Caco-2 (cell line): Measurements from ENCODE around the gene GABRB1. TPM values are rescaled to one million over a fixed set of nuclear protein-coding genes. Genes with fewer than 3 reads are reported as not detected.

ENCODE experiments used
- BruUV-seq: library from RNA; stranded (reverse); fragments of 400-500 nt; replicated peaks from 2 replicates; lab custom pipeline; 2021; lab: Mats Ljungman, UMichigan
- CTCF ChIA-PET: fragments of 300-600 bp; sonication (Branson Sonifier 250); formaldehyde crosslinking; loops from one replicate; lab custom pipeline; 2022; ENCODE audit warnings: antibody characterized with exemption; lab: Charles Lee
- POLR2A ChIA-PET: fragments of 300-600 bp; sonication (Branson Sonifier 250); formaldehyde crosslinking; loops from one replicate; lab custom pipeline; 2022; ENCODE audit warnings: antibody characterized with exemption; lab: Charles Lee
- DNase-seq, 2 experiments: peaks; one replicate each; pipeline versions ENCODE4 v3.0.0 to v3.0.0-alpha.2; 2020 to 2022
- H3K27me3 ChIP-seq: replicated peaks from 2 replicates; pipeline ENCODE4 v1.6.0; 2011; ENCODE audit warnings: low read length; ENCODE audit not compliant: control insufficient read depth, insufficient read depth
- H3K36me3 ChIP-seq: 2 replicates; pipeline ENCODE4 v1.5.1; 2011; ENCODE audit warnings: low read length; ENCODE audit not compliant: control insufficient read depth, insufficient read depth
- H3K4me1 ChIP-seq: fragments of 250-450 bp; sonication (Bioruptor Pico); 2 replicates; pipeline ENCODE4 v1.5.1; 2020; ENCODE audit warnings: mild to moderate bottlenecking
- H3K4me3 ChIP-seq: 2 replicates; pipeline ENCODE4 v1.5.1; 2011; ENCODE audit warnings: low read depth, mild to moderate bottlenecking, control low read depth, low read length
- H3K9me3 ChIP-seq: fragments of 250-450 bp; sonication (Bioruptor Pico); 2 replicates; pipeline ENCODE4 v1.5.1; 2020; ENCODE audit warnings: mild to moderate bottlenecking, moderate library complexity
- H3K27ac Mint-ChIP-seq: one replicate; pipeline ENCODE4 v1.8.0; 2022; ENCODE audit warnings: mixed read lengths; ENCODE audit not compliant: unreplicated experiment
- H3K27me3 Mint-ChIP-seq: one replicate; pipeline ENCODE4 v1.8.0; 2022; ENCODE audit warnings: mixed read lengths; ENCODE audit not compliant: insufficient read depth, unreplicated experiment
- H3K36me3 Mint-ChIP-seq: one replicate; pipeline ENCODE4 v1.8.0; 2022; ENCODE audit warnings: mild to moderate bottlenecking, mixed read lengths; ENCODE audit not compliant: insufficient read depth, unreplicated experiment
- H3K4me1 Mint-ChIP-seq: one replicate; pipeline ENCODE4 v1.8.0; 2022; ENCODE audit warnings: low read depth, mixed read lengths; ENCODE audit not compliant: unreplicated experiment
- H3K4me3 Mint-ChIP-seq: one replicate; pipeline ENCODE4 v1.8.0; 2022; ENCODE audit warnings: mild to moderate bottlenecking, moderate library complexity, mixed read lengths; ENCODE audit not compliant: unreplicated experiment
- H3K9me3 Mint-ChIP-seq: one replicate; pipeline ENCODE4 v1.8.0; 2022; ENCODE audit warnings: mixed read lengths; ENCODE audit not compliant: unreplicated experiment
- CTCF ChIP-seq, 2 experiments: fragments of 200-600 bp in 1 of 2; IDR thresholded peaks; 1 replicate in 1 of 2; 2 replicates in 1 of 2; pipeline versions ENCODE4 v1.5.1 to v1.8.0; 2011 to 2022; ENCODE audit warnings: antibody characterized with exemption in 1 of 2, control low read depth in 1 of 2, inconsistent platforms in 1 of 2, low read depth in 1 of 2, low read length in 1 of 2, mild to moderate bottlenecking in 1 of 2, moderate library complexity in 1 of 2; ENCODE audit not compliant: insufficient read depth in 1 of 2, severe bottlenecking in 1 of 2, unreplicated experiment in 1 of 2
- intact Hi-C: fragments of 100-400 bp; cut with micrococcal nuclease; formaldehyde crosslinking; loops from one replicate; pipeline ENCODE4 v1.10.0; 2022; ENCODE audit not compliant: unreplicated experiment
- total RNA-seq: library from RNA; stranded (reverse); gene quantifications from 2 replicates; pipeline ENCODE4 v1.2.3, GENCODE V29; 2022

The GABRB1 gene
- total RNA-seq, 1 experiment from 2014 or later: 10.3 TPM

DNA sequence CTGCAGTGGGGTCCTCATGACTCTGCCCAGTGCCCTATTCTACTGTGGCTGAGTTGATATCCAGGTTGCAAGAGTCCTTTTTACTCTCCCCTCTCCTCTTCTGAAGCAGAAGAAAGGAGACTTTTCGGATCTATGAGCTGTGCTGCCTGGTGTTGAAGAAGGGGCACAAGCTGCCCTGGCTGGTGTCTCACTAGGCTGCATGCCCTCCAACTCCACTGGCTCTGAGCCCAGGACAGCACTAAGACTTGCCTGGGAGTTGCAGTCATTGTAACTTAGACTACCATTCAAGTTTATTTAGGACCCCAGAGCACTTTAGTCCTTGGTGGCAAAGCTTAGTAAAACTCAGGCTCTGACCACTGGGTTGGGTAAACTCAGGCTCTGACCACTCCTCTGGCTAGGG, 89.4 kb downstream of the GABRB1 start:
- no peaks in the 10 kb centered on the region for H3K27me3 ChIP-seq
- no peaks in the 10 kb centered on the region for H3K4me1 ChIP-seq
- Mint-ChIP-seq H3K4me1 (no peaks in the 10 kb centered on the region), H3K27ac (no peak overlapping the region), H3K27me3 (no peaks in the 10 kb centered on the region), H3K4me3 (no peak overlapping the region), H3K9me3 (no peaks in the 10 kb centered on the region), H3K36me3 (no peaks in the 10 kb centered on the region)
- intact Hi-C loops: loop anchor here (5.0 kb wide), 2 partner anchors 88 to 188 kb away; partner anchors contain the start of gene GABRB1
- H3K9me3 ChIP-seq: no peaks in the 10 kb centered on the region
- TF ChIP-seq CTCF (IDR thresholded peaks at IDR 0.05; ENCODE audit: insufficient read depth in 1 of 2, low read depth in 1 of 2, low read length in 1 of 2, severe bottlenecking in 1 of 2, unreplicated experiment in 1 of 2): no peak
- POLR2A ChIA-PET: no interaction called here
- CTCF ChIA-PET: no interaction called here
- H3K4me3 ChIP-seq: no peak overlapping the region
- no TSS peak for BruUV-seq
- no peaks in the 10 kb centered on the region for H3K36me3 ChIP-seq
- no peak for DNase-seq

- POLR2A ChIA-PET: no interaction called here
- intact Hi-C loops: loop anchor here (1.0 to 5.0 kb wide), 4 partner anchors 90 to 278 kb away; partner anchors contain the start of gene GABRB1
These were observed 91.4 kb downstream of the GABRB1 start for GRCh38 chr4:47122592-47123291.

DNA sequence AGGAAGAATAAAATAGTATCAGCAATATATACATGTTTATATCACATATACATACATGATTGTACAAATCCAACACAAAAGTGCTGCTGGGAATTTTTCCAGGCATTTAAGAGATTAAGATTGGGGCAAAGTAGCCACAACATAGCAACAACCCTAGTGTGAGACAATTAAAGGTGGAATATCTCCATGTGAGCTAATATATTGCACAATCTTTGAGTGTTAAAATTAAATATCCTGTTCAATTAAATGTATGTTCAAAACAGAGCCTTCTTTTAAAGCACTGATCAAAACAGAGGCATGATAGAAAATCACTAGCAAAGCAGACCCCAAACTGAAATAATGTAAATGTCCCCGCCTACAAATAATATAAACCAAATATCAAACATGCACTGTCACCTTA, 97.6 kb downstream of the GABRB1 start:
- H3K27me3 Mint-ChIP-seq: no peaks in the 10 kb centered on the region
- no peak for TF ChIP-seq CTCF (IDR thresholded peaks at IDR 0.05; ENCODE audit: insufficient read depth in 1 of 2, low read depth in 1 of 2, low read length in 1 of 2, severe bottlenecking in 1 of 2, unreplicated experiment in 1 of 2)
- no peaks in the 10 kb centered on the region for H3K9me3 ChIP-seq
- no peaks in the 10 kb centered on the region for H3K36me3 Mint-ChIP-seq
- CTCF ChIA-PET: interaction anchor here (0.6 kb wide), 1 partner anchor 411 kb away, joined by 3 read pairs; no protein-coding TSS in a partner anchor
- no peak overlapping the region for H3K4me3 ChIP-seq
- H3K4me1 Mint-ChIP-seq: no peaks in the 10 kb centered on the region
- intact Hi-C loops: no loop called here
- no peak overlapping the region for H3K27ac Mint-ChIP-seq
- no peak for DNase-seq
- no peaks in the 10 kb centered on the region for H3K4me1 ChIP-seq
- POLR2A ChIA-PET: no interaction called here
- no peak overlapping the region for H3K4me3 Mint-ChIP-seq
- H3K9me3 Mint-ChIP-seq: no peaks in the 10 kb centered on the region
- no peaks in the 10 kb centered on the region for H3K27me3 ChIP-seq
- H3K36me3 ChIP-seq: no peaks in the 10 kb centered on the region
- no TSS peak for BruUV-seq

More at GRCh38 chr4:47122592-47123291, 91.4 kb downstream of the GABRB1 start:
- Mint-ChIP-seq H3K9me3 (no peaks in the 10 kb centered on the region), H3K27ac (no peak overlapping the region), H3K4me1 (no peaks in the 10 kb centered on the region), H3K27me3 (no peaks in the 10 kb centered on the region), H3K36me3 (no peaks in the 10 kb centered on the region), H3K4me3 (no peak overlapping the region)
- CTCF ChIA-PET: interaction anchor here (0.6 to 1.3 kb wide), 10 partner anchors 12 to 794 kb away, joined by 3 to 11 read pairs (median 3); no protein-coding TSS in a partner anchor
- Histone ChIP-seq H3K36me3 (no peaks in the 10 kb centered on the region), H3K4me3 (no peak overlapping the region), H3K27me3 (no peaks in the 10 kb centered on the region), H3K4me1 (no peaks in the 10 kb centered on the region), H3K9me3 (no peaks in the 10 kb centered on the region)
- BruUV-seq: no TSS peak
- TF ChIP-seq CTCF (IDR thresholded peaks at IDR 0.05; ENCODE audit: insufficient read depth in 1 of 2, low read depth in 1 of 2, low read length in 1 of 2, severe bottlenecking in 1 of 2, unreplicated experiment in 1 of 2): peak; percentile 70 to 82
- DNase-seq: peak; percentile 69 to 80
